ENCODE results near the gene SGCE.

DNA sequence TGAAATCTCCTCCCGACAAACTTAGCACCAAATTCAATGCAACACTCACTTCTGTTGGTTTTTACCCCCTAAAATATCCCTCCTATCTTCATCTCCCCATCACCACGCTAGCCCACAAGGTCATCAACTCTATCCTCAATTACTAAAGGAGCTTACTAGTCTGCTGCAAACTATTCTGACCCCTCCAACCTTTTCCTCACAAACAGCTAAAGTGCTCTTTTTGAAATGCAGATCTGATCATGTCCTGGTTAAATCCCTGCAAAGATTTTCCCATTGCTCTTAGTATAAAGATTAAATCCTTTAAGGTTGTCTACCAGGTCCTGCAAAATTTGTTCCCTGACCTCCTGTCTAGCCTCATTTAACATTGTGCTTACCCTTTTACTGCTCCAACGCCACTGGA, 8.6 kb downstream of the SGCE start:
- TF ChIP-seq, protein P1, sequence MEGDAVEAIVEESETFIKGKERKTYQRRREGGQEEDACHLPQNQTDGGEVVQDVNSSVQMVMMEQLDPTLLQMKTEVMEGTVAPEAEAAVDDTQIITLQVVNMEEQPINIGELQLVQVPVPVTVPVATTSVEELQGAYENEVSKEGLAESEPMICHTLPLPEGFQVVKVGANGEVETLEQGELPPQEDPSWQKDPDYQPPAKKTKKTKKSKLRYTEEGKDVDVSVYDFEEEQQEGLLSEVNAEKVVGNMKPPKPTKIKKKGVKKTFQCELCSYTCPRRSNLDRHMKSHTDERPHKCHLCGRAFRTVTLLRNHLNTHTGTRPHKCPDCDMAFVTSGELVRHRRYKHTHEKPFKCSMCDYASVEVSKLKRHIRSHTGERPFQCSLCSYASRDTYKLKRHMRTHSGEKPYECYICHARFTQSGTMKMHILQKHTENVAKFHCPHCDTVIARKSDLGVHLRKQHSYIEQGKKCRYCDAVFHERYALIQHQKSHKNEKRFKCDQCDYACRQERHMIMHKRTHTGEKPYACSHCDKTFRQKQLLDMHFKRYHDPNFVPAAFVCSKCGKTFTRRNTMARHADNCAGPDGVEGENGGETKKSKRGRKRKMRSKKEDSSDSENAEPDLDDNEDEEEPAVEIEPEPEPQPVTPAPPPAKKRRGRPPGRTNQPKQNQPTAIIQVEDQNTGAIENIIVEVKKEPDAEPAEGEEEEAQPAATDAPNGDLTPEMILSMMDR (conservative IDR thresholded peaks at IDR 0.05; ENCODE audit: low read depth, low read length): no peak
- TF ChIP-seq EZH2 (IDR thresholded peaks at IDR 0.05; ENCODE audit: borderline replicate concordance, low read depth, low read length, poor library complexity, severe bottlenecking): no peak

Measured in A673 (cell line).